Adipose tissue (tissue), 3 donors: ENCODE measurements around the gene MUC13. TPM values are rescaled to one million over a fixed set of nuclear protein-coding genes. Genes with fewer than 3 reads are reported as not detected.

Source experiments
- H3K27ac ChIP-seq: one replicate; pipeline ENCODE4 v1.5.1; 2013; ENCODE audit warnings: low read depth, low read length
- WGBS, 3 donors: extraction: QIAGEN DNeasy Blood & Tissue Kit; methylation state at CpG; one replicate each; pipeline ENCODE4 v1.1.7; 2013; 5-methylcytosine and 5-hydroxymethylcytosine counted together
- polyA plus RNA-seq, 3 donors: library from polyadenylated mRNA; stranded (reverse); fragments of 200-250 nt; gene quantifications; one replicate each; pipeline ENCODE4 v1.2.3, GENCODE V29; 2013
- donor health status: healthy with polysubstance abuse.
- donor health status: Bipolar disorder and iron deficiency.
- donor health status: healthy.

Gene MUC13
- polyA plus RNA-seq, 3 donors = 0.58 to 1.8 (median 1.2) TPM

- WGBS, 3 donors = 63 to 80% (median 75%) methylated on average over 7 of the region's 7 CpGs
- no peak overlapping the region for H3K27ac ChIP-seq
These were observed 50.0 kb downstream of the MUC13 start for GRCh38 chr3:124884474-124885101.

GRCh38 chr3:124883766-124884473, 50.6 kb downstream of the MUC13 start:
- WGBS, 3 donors = 74 to 83% (median 78%) methylated on average over 7 of the region's 7 CpGs

DNA sequence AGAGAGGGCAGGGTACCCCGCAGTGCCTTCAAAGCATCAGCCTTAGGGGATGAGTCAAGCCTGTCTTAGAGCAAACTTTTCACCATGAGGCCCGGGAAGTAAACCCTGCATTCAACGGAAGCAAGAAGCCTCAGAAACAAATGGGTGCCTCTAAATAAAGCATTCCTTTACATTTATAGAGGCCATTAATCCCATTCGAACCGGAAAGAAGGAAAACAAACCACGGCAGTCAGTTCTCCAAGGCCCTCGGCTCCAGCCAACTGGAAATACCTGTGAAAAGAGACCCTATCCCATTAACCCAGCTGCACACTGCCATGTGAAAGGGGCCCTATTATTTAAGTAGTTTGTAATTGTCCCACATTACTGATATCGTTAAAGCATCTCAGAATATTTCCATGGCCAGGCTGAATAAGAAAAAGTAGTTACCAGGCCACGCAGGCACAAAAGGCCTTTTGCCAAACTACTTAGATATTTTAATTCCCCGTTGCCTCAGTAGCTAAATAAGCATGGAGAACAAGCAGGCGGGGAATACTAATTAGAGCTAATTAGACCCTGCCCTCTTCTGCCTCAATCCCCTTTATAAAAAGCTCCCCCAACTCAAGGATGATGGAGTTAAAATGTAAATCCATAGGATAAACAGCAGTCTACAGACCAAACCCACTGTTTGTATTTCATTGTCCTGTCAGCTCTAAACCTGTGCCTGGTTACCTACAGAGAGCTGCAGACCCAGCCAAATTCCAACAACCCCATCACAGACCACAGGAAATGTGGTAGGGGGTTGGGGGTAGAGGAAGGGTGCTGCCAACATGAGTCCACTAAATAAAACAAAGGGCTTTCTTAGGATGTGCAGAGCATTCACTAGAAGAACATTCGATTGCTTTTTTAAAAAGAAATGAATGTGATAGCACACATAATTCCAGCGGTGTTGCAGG, 51.5 kb downstream of the MUC13 start:
- no peak overlapping the region for H3K27ac ChIP-seq
- WGBS, 3 donors = 76 to 90% (median 86%) methylated on average over 13 of the region's 13 CpGs

More at GRCh38 chr3:124883766-124884473, 50.6 kb downstream of the MUC13 start:
- no peak overlapping the region for H3K27ac ChIP-seq

GRCh38 chr3:124881976-124882697, 52.4 kb downstream of the MUC13 start:
- no peak overlapping the region for H3K27ac ChIP-seq
- WGBS, 3 donors = 83 to 91% (median 88%) methylated on average over 11 of the region's 11 CpGs

DNA sequence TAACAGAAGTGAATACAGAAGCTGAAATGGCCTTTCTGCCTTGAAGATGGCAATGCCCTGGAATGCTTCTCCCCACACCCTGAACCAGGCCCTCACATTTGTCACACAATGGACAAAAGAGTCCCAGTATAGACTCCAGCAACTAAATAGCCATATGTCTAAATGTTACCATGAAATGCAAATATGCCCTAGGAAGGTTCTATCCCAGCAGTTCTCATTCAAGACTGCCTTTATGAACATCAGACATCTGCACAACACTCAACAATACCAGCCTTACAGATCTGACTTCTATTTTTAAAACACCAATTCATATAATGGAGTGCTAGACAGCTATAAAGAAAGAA, 55.2 kb downstream of the MUC13 start:
- no peak overlapping the region for H3K27ac ChIP-seq

- no peak overlapping the region for H3K27ac ChIP-seq
- 7 to 50% (median 10%) methylated on average over 6 of the region's 6 CpGs for WGBS, 3 donors
These were observed 55.8 kb downstream of the MUC13 start for GRCh38 chr3:124878561-124879336.

DNA sequence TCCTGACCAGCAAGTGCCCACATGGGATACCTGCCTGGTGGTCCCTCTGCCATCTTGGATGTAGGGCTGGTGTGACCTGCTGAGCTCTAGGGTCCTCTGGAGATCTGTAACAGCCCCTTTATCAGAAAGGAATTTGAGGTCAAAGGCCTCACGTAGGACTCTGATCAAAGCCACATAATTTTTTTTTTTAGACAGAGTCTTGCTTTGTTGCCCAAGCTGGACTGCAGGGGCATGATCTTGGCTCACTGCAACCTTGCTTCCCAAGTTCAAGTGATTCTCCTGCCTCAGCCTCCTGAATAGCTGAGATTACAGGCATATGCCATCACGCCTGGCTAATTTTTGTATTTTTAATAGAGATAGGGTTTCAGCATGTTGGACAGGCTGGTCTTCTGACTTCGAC, 56.9 kb downstream of the MUC13 start:
- WGBS, 3 donors = 86 to 96% (median 89%) methylated on average over 3 of the region's 3 CpGs
- H3K27ac ChIP-seq = no peak overlapping the region

GRCh38 chr3:124876401-124876878, 58.1 kb downstream of the MUC13 start:
- 25 to 84% (median 32%) methylated on average over 3 of the region's 3 CpGs for WGBS, 3 donors

DNA sequence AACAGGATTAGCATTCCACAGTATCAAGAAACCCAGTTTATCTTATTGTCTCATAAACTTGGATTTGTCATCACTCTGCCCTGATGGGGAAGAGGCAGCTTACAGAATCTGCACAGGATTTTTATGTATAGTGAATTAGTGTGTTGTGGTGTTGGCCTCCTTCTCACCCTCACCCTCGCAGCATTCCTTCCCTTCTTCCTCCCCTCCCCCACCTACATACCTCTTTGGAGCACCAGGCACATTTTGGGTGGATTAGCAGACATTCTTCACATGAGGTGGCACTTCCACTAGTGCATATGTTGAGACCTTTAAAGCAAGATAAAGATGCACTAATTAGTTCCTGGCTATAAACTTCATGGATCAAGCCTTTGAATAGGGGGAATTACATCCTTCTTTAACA, 61.3 kb downstream of the MUC13 start:
- 78 to 94% (median 86%) methylated on average over 1 of the region's 1 CpG for WGBS, 3 donors

More at GRCh38 chr3:124876401-124876878, 58.1 kb downstream of the MUC13 start:
- no peak overlapping the region for H3K27ac ChIP-seq

GRCh38 chr3:124867511-124867910, 67.0 kb downstream of the MUC13 start:
- H3K27ac ChIP-seq = no peak overlapping the region
- 96 to 98% (median 97%) methylated on average over 3 of the region's 3 CpGs for whole genome bisulfite sequencing, 3 donors

More for the DNA sequence above, 61.3 kb downstream of the MUC13 start:
- H3K27ac ChIP-seq = no peak overlapping the region

- WGBS, 3 donors = 66 to 91% (median 88%) methylated on average over 2 of the region's 2 CpGs
- H3K27ac ChIP-seq = no peak overlapping the region
These were observed 72.5 kb downstream of the MUC13 start for GRCh38 chr3:124862006-124862405.

DNA sequence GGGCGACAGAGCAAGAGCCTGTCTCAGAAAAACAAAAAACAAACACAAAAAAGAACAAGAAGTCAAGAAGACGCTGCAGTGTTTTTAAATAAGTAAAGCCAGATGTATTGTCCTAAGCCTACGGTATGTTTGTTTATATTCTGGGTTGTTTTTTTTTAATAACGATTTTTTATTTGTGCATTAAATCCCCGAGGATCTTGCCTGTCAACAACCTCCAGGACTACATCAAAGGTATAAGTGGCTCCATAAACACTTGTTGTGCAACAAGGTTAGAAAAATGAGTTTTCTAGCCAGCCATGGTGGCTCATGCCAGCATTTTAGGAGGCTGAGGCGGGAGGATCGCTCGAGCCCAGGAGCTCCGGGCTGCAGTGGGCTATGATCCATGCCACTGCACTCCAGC, 73.5 kb downstream of the MUC13 start:
- H3K27ac ChIP-seq = no peak overlapping the region
- 69 to 87% (median 80%) methylated on average over 9 of the region's 9 CpGs for WGBS, 3 donors

DNA sequence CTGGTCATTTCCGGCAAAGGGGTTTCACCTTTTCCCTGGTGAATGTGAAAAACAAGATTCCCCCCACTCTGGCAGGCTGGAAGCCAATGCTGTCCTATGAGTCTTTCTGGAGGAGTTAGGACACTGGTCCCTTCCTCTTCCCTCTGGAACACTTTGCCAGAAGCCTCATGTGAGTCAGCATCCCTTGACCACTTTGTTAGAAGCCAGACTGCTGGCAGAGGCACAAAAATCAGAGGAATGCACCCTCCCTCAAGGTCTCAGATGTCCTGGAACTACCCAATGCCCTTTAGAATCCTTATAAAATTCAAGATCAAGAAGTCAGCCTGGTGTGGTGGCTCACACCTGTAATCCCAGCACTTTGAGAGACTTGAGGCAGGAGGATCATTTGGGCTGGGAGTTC, 74.0 kb downstream of the MUC13 start:
- no peak overlapping the region for H3K27ac ChIP-seq
- 44 to 57% (median 47%) methylated on average over 1 of the region's 1 CpG for WGBS, 3 donors

- no peak overlapping the region for H3K27ac ChIP-seq
- 67 to 80% (median 69%) methylated on average over 7 of the region's 7 CpGs for WGBS, 3 donors
These were observed 75.5 kb downstream of the MUC13 start for GRCh38 chr3:124859025-124859424.

GRCh38 chr3:124858275-124858674, 76.3 kb downstream of the MUC13 start:
- WGBS, 3 donors = 29 to 56% (median 49%) methylated on average over 1 of the region's 1 CpG
- H3K27ac ChIP-seq = no peak overlapping the region

DNA sequence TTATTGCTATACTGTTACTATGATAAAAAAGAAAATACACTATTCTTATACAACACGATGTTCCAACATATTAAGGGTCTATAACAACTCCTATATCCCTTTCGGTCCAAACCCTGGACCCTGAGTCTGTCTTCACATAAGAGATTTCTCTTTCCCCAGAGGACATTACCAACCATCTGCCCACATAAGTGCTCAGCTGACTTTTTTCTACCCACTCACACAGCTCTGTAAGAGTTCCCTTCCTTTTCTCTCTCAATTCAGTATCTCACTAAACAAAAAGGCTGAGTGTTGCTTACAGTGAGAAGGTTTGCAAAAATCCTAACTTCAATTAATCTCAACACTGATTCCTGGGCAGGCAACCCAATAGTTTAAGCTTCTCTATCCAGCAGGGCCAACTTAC, 77.9 kb downstream of the MUC13 start:
- no peak overlapping the region for H3K27ac ChIP-seq
- WGBS, 3 donors = 91 to 94% (median 92%) methylated on average over 2 of the region's 2 CpGs
